Activated T-cell treated with anti-CD3 and anti-CD28 coated beads, Interleukin-2, amount 50 U/mL, for 48 hours (primary cell): ENCODE measurements around the gene WDR18.
"Not testable (repeated sequence)": the region's sequence is repeated elsewhere in the genome, so short reads cannot be mapped to it uniquely, and the experiment has no call there.

ENCODE experiments used
- DNase-seq, 2 experiments: peaks; one replicate each; pipeline ENCODE4 v3.0.0-alpha.2; 2020

WDR18 gene

DNA sequence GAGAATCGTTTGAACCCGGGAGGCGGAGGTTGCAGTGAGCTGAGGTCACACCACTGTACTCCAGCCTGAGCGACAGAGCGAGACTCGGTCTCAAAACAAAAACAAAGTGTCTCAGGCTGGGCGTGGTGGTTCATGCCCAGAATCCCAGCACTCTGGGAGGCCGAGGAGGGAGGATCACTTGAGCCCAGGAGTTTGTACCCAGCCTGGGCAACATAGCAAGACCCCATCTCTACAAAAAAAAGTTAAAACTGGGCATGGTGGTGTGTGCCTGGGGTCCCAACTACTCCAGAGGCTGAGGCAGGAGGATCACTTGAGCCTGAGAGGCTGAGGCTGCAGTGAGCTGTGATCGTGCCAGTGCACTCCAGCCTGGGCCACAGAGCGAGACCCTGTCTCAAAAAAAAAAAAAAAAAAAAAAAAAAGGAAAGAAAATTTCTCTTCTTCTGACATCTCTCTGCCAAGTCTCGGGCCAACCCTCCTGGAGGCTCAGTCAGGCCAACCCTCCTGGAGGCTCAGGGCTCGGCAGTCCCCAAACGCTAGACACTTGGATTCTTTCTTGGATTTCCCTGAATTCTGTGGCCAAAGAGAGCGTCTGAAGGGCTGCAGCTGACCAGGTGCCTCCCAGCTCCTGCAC is 32.0 kb upstream of the WDR18 start:
- DNase-seq = no peak

DNA sequence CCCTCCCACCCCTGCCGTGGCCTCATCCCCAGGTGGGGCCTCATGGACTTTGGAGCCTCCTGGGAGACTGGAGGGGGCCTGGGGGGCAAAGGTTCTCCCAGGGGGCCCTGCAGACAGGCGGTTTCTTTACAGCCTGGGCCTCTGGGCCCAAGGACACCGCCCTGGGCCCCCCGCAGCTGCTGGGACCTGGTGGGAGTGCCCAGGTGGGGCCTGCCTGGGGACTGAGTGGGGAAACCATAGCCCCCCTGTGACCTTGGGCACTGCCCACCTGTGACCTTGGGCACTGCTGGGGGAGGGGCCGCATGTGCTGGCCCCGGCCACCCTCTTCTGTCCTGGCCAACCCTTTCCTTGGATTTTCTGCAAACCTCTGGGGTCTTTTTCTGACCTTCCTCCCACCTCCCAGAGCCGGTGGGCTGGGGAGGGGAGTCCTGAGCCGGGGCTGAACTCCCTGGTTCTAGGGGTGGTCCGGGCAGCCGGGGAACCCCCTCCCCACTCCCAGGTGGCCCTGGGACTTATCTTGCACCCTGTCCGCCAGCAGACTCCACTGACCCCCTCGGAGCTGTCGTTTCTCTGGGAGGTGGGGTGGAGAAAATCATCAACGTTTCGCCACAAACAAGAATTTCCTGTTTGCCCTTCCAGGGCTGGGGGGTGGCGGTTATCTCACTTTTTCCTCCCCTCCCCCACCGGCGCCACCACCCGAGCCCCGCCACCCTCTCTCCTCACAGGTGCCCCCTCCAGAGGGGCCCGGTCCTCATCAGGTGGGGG is 31.3 kb upstream of the WDR18 start:
- DNase-seq = no peak

DNA sequence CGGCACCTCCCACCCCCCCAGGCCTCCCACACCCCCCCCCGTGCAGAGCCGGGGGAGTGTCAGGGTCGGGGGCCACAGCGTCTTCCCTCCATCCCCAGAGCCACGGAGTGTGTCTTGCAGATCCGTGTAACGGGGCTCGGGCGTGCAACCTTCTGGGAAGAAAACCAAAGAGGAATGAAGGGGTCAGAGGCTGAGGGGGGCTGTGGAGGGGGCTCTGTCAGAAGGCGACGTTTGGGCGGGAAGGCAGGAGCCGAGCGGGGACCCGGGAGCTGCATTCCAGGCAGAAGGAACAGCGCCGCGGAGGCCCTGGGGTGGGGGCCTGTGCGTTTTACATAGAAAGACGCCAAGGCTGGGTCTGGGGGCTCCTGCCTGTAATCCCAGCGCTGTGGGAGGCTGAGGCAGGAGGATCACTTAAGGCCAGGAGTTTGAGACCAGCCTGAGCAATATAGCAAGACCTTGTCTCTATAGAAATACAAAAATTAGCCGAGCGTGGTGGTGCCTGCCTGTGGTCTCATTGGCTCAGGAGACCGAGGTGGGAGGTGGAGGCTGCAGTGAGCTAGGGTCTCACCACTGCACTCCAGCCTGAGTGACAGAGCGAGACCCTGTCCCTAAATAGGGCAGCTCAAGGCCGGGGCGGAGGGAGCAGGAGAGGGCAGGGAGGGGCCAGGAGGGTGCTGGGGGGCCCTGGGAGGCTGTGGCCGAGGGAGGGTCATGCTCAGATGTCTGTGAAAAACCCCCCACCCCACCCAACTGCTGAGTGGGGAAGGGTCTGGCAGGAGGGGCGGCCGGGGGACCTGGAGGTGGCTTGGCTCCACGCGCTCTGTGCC is 30.5 kb upstream of the WDR18 start:
- DNase-seq = no peak

DNA sequence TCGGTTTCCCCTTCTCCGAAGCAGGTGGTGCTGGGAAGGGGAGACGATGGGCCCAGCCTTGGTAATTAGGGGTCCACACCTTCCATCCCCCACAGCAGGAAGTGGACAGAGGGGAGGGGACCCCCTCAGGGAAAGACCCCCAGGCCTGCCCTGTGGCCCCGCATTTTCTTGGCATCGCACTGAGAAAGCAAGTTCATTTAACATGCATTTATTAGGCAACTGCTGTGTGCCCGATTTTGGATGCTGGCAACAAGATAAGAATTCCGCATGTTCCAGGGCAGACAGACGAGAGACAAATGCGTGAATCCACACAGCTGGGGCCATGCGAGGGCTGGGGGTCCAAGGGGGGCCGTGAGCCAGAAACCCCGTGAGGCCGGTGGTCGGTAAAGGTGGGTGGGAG is 29.9 kb upstream of the WDR18 start:
- no peak for DNase-seq

DNA sequence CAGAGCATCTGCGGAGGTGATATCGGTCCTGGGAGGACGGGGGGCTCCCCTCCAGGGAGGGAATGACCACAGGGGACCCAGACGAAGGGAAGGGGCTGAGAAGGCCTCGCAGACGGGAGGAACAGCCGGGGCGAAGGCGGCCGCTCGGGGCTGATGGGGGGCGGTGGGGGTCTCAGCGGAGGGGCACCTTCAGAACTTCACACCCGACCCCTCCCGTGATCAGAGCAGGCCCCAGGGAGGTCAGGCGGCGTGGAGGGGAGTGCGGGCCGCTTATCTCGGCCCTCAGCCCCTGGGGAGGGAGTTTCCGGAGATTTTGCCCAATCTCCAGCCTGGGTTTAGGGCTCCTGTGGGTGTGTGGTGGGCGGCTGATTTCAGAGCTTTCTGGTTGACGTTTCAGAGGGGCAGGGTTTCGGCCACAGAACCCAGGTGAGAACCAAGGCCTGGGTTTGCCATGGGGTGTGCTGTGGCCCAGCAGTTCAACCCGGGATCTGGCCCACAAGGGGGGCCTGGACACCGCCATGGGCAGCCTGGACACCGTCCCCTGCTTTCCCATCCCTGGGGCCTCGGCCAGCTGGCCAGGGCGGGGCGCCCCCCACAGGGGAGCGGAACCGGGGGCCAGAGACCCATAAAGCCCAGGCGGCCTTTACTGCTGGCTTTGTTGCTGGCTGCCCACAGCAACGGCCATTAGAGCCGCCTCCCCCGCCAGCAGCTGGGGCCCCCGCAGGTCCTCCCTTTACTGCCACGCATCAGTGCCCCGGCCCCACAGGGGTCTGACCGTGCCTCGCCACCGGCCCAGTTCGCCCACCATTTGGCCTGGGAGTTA is 29.3 kb upstream of the WDR18 start:
- DNase-seq = peak in 1 of 2 experiments; percentile 36

DNA sequence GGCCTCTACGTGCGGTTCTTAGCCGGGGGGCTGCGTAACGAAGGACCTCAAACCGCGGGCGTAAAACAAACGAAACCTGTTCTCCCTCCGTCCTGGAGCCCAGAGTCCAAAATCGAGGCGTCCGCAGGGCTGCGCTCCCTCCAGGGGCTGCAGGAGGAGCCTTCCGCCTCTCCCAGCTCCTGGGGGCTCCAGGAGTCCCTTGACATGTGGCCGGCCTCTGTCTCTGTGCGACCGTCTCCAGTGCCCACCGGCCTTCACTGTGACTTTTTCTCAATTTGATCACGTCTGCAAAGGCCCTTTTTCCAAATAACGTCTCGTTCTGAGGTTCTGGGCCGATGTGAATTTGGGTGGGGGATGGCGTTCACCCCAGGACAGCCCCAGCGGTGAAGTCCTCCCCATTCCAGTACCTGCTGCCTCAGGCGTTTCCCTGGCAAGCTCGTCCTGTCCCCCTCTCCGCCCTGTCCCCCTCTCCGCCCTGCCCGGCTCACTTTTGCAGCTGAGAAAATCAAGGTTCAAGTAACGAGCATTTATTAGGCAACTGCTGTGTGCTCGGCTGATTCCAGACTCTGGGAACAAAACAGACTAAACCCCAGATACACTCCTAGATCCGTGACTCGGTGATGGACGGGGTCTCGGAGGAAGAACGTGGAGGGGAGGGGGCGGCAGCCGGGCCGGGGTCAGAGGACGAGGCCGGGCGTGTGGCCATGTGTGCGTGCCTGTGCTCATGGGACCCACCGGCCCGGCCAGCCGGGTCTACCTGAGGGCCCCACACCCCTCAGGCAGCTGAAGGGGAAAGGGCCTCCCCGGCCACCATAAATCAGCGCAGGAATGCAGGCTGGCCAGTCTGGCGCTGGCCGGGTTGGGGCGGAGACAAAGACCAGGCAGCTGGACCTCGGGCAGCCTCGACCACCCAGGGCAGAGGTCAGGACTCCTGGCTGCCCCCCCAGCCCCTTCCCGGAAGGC is 28.1 kb upstream of the WDR18 start:
- DNase-seq = no peak

DNA sequence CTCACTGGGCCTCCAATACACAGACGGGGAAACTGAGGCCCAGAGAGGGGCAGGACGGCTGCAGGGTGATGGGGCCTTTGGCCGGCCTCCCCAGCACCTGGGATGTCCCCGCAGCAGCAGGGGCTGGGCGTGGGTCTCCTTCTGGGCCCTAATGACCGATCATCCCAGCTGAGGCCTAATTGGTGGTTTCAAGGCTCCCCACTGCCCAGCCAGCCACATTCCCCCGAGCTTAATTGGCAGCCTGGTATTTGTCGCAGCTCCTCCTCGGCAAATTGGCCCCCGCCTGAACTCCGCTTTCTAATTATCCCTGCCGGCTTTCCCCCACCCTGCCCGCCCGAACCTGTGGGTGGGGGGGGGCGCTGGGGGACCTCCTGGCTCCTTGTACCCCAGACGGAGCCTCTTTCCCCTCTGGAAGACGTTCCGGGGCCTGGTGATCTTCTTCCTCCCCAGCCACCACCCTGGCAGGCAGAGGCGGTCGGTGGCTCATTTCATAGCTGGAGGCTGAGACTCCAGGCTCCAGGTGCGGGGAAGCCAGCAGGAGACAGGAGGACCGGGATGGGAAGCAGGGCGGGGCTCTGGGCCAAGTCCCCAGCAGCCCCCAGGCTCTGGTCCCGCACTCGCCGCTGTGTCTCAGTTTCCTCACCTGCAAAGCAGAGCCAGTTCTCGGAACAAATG is 27.2 kb upstream of the WDR18 start:
- no peak for DNase-seq

DNA sequence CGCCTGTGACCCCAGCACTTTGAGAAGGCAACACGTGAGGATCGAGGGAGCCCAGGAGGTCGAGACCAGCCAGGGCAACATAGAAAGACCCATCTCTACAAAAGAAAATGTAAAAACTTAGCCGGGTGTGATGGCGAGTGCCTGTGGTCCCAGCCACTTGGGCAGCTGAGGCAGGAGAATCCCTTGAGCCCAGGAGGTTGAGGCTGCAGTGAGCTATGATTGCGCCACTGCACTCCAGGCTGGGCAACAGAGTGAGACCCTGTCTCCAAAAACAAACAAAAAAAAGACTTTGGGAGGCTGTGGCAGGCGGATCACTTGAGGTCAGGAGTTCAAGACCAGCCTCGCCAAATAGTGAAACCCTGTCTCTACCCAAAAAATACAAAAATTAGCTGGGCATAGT is 26.6 kb upstream of the WDR18 start:
- not testable (repeated sequence) for DNase-seq

GRCh38 chr19:958967-959855 is 24.9 kb upstream of the WDR18 start:
- peak; percentile 68 to 74 for DNase-seq

GRCh38 chr19:960020-960419 is 24.1 kb upstream of the WDR18 start:
- DNase-seq = no peak

GRCh38 chr19:960601-960938 is 23.6 kb upstream of the WDR18 start:
- DNase-seq = no peak

DNA sequence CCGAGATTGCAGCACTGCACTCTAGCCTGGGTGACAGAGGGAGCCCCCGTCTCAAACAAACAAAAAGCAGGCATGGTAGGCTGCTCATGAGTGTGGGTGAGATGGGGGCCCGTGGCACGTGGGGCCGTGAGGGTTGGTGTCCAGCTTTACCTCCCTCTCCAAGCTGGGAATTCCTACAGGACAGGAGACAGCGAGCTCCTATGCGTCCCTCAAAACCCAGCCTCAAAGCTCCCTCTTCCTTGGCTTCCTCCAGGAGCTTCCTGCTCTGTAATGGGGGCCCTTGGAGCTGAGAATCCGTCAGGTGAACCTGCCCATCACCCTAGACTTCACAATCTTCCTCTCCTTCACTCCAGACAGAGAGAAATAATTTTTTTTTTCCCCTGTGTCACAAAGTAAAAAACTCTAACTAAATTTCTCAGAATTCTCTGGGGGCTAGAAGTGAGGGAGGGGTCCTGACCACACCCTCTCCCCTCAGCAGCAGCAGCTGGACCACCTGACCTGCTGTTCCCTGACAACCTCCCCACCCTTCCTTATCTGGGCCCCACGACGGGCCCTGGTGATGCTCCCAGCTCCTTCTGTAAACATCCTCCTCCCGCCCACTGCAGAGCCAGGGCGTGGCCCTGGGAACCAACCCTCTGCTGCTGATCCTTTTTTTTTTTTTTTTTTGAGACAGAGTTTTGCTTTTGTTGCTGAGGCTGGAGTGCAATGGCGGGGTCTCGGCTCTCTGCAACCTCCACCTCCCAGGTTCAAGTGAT is 22.1 kb upstream of the WDR18 start:
- no peak for DNase-seq

GRCh38 chr19:962683-963400 is 21.3 kb upstream of the WDR18 start:
- no peak for DNase-seq

GRCh38 chr19:963486-963951 is 20.6 kb upstream of the WDR18 start:
- DNase-seq = no peak

DNA sequence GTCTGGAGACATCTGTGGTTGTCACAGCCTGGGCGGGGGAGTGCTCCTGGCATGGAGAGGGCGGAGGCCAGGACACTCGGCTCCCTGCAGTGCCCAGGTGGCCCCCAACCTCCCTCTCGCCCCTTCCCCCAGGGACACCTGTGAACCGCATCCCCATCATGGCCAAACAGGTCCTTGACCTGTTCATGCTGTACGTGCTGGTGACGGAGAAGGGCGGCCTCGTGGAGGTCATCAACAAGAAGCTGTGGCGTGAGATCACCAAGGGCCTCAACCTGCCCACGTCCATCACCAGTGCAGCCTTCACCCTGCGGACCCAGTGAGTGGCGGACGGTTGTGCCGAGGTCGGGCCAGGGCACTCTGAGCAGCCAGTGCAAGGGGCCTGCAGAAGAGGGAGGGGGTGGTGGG is 20.0 kb upstream of the WDR18 start:
- DNase-seq = no peak

GRCh38 chr19:964761-965694 is 19.1 kb upstream of the WDR18 start:
- DNase-seq = no peak

DNA sequence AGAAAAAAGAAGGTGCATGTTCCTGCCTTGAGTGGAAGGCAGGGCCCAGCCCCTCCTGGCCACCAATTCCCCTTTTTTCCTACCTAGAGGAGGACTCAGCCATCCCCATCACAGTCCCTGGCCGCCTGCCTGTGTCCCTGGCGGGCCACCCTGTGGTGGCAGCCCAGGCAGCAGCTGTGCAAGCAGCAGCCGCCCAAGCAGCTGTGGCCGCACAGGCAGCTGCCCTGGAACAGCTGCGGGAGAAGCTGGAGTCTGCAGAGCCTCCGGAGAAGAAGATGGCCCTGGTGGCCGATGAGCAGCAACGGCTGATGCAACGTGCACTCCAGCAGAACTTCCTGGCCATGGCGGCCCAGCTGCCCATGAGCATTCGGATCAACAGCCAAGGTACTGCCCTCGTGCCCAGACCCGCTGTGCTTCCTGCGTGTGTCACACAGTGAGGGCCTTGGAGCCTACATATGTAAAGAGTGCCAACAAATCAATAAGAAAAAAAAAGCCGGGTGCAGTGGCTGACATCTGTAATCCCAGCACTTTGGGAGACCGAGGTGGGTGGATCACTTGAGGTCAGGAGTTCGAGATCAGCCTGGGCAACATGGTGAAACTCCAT is 17.6 kb upstream of the WDR18 start:
- no peak for DNase-seq
